Neural progenitor cell (in vitro differentiated cells): ENCODE data around the gene POLA2.

Experiments
- CTCF ChIP-seq: fragments of 200-600 bp; sonication (generic); IDR thresholded peaks from 2 replicates; pipeline ENCODE4 v1.5.1; 2017; ENCODE audit warnings: antibody characterized with exemption, mild to moderate bottlenecking
- EZH2 ChIP-seq: fragments of 200-600 bp; sonication (generic); IDR thresholded peaks from 2 replicates; pipeline ENCODE4 v1.6.1; 2017; ENCODE audit warnings: antibody characterized with exemption, mild to moderate bottlenecking, moderate library complexity
- EZH2phosphoT487 ChIP-seq: fragments of 200-600 bp; sonication (generic); IDR thresholded peaks from 2 replicates; pipeline ENCODE4 v1.6.1; 2017; ENCODE audit warnings: antibody characterized with exemption

GRCh38 chr11:65286686-65287085 lies 24.9 kb downstream of the POLA2 start:
- TF ChIP-seq CTCF (no peak), EZH2 (no peak), EZH2phosphoT487 (no peak)
